ENCODE results near the gene NOP14.

NOP14 gene

DNA sequence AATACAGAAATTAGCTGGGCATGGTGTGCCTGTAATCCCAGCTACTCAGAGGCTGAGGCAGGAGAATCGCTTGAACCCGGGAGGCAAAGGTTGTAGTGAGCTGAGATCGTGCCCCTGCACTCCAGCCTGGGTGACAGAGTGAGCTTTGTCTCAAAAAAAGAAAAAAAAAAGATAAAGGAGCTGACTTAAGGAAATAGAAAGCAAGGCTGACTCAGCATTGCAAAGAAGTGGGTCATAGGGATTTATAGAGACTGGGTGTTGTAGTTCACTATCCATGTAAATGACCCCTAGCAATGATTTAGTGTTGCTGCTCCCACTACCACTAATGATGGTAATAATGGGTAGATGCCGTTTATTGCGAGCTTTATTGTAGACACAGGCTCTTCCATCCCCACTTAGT, 71.9 kb downstream of the NOP14 start (continued):
- no peak for TF ChIP-seq MYNN (tag by site-specific recombination; IDR thresholded peaks at IDR 0.05; ENCODE audit: borderline replicate concordance)

DNA sequence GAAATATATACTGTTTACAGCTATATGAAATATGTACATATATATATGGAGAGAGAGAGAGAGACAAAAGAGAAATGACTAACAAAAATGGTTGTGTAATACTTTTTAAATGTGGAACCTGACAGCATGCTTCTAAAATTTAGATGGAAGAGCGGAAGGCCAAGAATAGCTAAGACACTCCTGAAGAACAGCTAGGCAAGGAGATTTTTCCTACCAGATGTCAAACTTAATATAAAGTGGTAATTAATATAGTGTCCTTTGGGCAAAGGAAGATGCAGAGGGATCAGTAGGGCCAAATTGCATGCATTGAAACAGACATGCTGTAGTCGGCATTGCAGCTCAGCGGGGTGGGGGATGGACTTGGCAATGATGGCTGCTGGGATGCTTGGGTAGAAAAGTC, 74.3 kb downstream of the NOP14 start:
- ChIA-PET POLR2A (no interaction called here), CTCF (no interaction called here)
- H3K4me1 ChIP-seq (ENCODE audit: control insufficient read depth, insufficient read depth, low read length) = no peaks in the 10 kb centered on the region
- no peak overlapping the region for H3K27ac ChIP-seq (ENCODE audit: extremely low read depth, low read depth, low read length)
- H3K9me3 ChIP-seq (ENCODE audit: control insufficient read depth, insufficient read depth, low read depth, low read length) = no peaks in the 10 kb centered on the region
- H3K4me3 ChIP-seq (ENCODE audit: low read depth, low read length) = no peak overlapping the region
- H3K36me3 ChIP-seq (ENCODE audit: control insufficient read depth in 2 of 2, insufficient read depth in 1 of 2, low read length in 2 of 2) = peaks cover 0 to 42% of the 10 kb centered on the region in 2 experiments; a peak in 2 of 3 replicates
- TF ChIP-seq, protein P1, sequence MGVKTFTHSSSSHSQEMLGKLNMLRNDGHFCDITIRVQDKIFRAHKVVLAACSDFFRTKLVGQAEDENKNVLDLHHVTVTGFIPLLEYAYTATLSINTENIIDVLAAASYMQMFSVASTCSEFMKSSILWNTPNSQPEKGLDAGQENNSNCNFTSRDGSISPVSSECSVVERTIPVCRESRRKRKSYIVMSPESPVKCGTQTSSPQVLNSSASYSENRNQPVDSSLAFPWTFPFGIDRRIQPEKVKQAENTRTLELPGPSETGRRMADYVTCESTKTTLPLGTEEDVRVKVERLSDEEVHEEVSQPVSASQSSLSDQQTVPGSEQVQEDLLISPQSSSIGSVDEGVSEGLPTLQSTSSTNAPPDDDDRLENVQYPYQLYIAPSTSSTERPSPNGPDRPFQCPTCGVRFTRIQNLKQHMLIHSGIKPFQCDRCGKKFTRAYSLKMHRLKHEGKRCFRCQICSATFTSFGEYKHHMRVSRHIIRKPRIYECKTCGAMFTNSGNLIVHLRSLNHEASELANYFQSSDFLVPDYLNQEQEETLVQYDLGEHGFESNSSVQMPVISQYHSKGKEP (tag by site-specific recombination; IDR thresholded peaks at IDR 0.05) = no peak
- TF ChIP-seq, protein P2, sequence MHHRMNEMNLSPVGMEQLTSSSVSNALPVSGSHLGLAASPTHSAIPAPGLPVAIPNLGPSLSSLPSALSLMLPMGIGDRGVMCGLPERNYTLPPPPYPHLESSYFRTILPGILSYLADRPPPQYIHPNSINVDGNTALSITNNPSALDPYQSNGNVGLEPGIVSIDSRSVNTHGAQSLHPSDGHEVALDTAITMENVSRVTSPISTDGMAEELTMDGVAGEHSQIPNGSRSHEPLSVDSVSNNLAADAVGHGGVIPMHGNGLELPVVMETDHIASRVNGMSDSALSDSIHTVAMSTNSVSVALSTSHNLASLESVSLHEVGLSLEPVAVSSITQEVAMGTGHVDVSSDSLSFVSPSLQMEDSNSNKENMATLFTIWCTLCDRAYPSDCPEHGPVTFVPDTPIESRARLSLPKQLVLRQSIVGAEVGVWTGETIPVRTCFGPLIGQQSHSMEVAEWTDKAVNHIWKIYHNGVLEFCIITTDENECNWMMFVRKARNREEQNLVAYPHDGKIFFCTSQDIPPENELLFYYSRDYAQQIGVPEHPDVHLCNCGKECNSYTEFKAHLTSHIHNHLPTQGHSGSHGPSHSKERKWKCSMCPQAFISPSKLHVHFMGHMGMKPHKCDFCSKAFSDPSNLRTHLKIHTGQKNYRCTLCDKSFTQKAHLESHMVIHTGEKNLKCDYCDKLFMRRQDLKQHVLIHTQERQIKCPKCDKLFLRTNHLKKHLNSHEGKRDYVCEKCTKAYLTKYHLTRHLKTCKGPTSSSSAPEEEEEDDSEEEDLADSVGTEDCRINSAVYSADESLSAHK (tag by site-specific recombination; IDR thresholded peaks at IDR 0.05) = no peak
- TF ChIP-seq ZNF350 (tag by site-specific recombination; IDR thresholded peaks at IDR 0.05) (no peak), ZNF660 (tag by site-specific recombination; IDR thresholded peaks at IDR 0.05) (no peak), ZNF664 (tag by site-specific recombination; IDR thresholded peaks at IDR 0.05) (no peak), ZNF37A (tag by site-specific recombination; IDR thresholded peaks at IDR 0.05) (no peak)
- TF ChIP-seq, protein P3, sequence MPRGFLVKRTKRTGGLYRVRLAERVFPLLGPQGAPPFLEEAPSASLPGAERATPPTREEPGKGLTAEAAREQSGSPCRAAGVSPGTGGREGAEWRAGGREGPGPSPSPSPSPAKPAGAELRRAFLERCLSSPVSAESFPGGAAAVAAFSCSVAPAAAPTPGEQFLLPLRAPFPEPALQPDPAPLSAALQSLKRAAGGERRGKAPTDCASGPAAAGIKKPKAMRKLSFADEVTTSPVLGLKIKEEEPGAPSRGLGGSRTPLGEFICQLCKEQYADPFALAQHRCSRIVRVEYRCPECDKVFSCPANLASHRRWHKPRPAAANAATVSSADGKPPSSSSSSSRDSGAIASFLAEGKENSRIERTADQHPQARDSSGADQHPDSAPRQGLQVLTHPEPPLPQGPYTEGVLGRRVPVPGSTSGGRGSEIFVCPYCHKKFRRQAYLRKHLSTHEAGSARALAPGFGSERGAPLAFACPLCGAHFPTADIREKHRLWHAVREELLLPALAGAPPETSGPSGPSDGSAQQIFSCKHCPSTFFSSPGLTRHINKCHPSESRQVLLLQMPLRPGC (tag by site-specific recombination; IDR thresholded peaks at IDR 0.05) = no peak
- TF ChIP-seq, protein P4, sequence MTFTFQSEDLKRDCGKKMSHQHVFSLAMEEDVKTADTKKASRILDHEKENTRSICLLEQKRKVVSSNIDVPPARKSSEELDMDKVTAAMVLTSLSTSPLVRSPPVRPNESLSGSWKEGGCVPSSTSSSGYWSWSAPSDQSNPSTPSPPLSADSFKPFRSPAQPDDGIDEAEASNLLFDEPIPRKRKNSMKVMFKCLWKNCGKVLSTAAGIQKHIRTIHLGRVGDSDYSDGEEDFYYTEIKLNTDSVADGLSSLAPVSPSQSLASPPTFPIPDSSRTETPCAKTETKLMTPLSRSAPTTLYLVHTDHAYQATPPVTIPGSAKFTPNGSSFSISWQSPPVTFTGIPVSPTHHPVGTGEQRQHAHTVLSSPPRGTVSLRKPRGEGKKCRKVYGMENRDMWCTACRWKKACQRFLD (tag by site-specific recombination; IDR thresholded peaks at IDR 0.05) = no peak

All from HEK293 (cell line).